Vagina (tissue), 2 donors: ENCODE measurements around the gene DTHD1. TPM values are rescaled to one million over a fixed set of nuclear protein-coding genes. Genes with fewer than 3 reads are reported as not detected.

Experiments
- DNase-seq, 2 donors: peaks; one replicate each; pipeline ENCODE4 v3.0.0-alpha.2; 2017; ENCODE audit errors: extremely low spot score in 2 of 2
- H3K27ac ChIP-seq: fragments of 200-600 bp; sonication (generic); one replicate; pipeline ENCODE4 v1.5.1; 2019
- H3K27me3 ChIP-seq: fragments of 200-600 bp; sonication (generic); one replicate; pipeline ENCODE4 v1.5.1; 2019
- H3K36me3 ChIP-seq, 2 donors: fragments of 200-600 bp; sonication (generic); one replicate each; pipeline ENCODE4 v1.5.1; 2017 to 2019
- H3K4me1 ChIP-seq: fragments of 200-600 bp; sonication (generic); one replicate; pipeline ENCODE4 v1.5.1; 2019
- H3K4me3 ChIP-seq, 2 donors: fragments of 200-600 bp; sonication (generic); 1 replicate in 1 of 2; 2 replicates in 1 of 2; pipeline ENCODE4 v1.5.1; 2016 to 2019
- H3K9me3 ChIP-seq: fragments of 200-600 bp; sonication (generic); one replicate; pipeline ENCODE4 v1.5.1; 2019
- CTCF ChIP-seq, 3 experiments: fragments of 450-650 bp in 2 of 3; fragments of 200-600 bp in 1 of 3; sonication (generic) in 1 of 3; IDR thresholded peaks; one replicate each; pipeline ENCODE4 v1.5.1; 2017 to 2019; ENCODE audit warnings: antibody characterized with exemption in 3 of 3, mild to moderate bottlenecking in 2 of 3, moderate library complexity in 2 of 3
- POLR2A ChIP-seq, 2 donors: fragments of 450-650 bp; IDR thresholded peaks; one replicate each; pipeline ENCODE4 v1.6.1; 2017; ENCODE audit warnings: antibody characterized with exemption in 2 of 2, mild to moderate bottlenecking in 2 of 2, moderate library complexity in 2 of 2
- POLR2AphosphoS5 ChIP-seq, 2 donors: sonication (generic); formaldehyde crosslinking; IDR thresholded peaks; one replicate each; pipeline ENCODE4 v1.9.0; 2017; ENCODE audit warnings: antibody characterized with exemption in 2 of 2, mild to moderate bottlenecking in 2 of 2, low read depth in 1 of 2; ENCODE audit not compliant: insufficient read depth in 1 of 2
- intact Hi-C: fragments of 100-400 bp; cut with DNase I; formaldehyde crosslinking; loops from one replicate; pipeline ENCODE4 v1.15.1; 2023
- total RNA-seq: library from RNA; depleted of rRNA; stranded (reverse); fragments of >200 nt; gene quantifications from one replicate; pipeline ENCODE4 v1.2.3, GENCODE V29; 2016

The DTHD1 gene
- total RNA-seq, 1 donor from 2014 or later = 0.49 TPM

DNA sequence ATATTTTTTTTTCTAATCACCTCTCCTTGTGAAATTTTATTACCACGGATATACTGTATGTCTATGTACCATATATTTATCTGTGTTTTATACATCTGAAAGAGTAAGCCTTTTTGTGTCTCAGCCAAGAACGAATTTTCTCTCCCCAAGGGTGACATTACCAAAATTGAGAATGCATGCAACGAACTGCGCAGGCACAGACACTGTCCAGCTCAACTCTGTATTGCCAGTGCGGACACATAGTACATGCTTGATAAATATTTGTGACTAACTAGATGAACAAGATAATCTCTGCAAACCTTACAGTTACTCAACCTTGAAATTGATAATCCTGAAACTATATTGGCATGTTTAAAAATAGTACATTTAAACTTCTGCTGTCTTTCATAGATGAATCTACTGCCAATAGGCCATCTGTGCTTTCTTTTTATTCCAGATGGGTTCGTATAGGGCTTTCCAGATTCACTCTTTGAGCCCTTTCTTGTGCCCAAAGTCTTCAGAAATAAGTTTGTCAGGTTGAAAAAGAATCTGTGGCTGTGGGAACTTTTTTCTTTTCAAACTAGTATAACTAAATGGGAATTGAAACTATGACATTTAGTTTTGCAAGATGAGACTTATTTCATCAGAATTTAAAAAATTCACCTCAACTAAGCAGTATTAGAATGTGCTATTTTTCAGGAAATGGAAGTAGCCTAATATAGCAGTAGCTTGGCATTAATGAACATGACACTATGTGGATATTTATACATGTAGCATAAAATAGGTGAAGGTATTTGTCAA lies 38.9 kb downstream of the DTHD1 start:
- Histone ChIP-seq H3K4me3 (no peak overlapping the region), H3K9me3 (no peaks in the 10 kb centered on the region), H3K36me3 (no peaks in the 10 kb centered on the region), H3K4me1 (no peaks in the 10 kb centered on the region), H3K27ac (no peak overlapping the region), H3K27me3 (no peaks in the 10 kb centered on the region)
- no peak for DNase-seq
- intact Hi-C loops = no loop called here
- TF ChIP-seq POLR2A (IDR thresholded peaks at IDR 0.05) (no peak), CTCF (IDR thresholded peaks at IDR 0.05) (no peak), POLR2AphosphoS5 (IDR thresholded peaks at IDR 0.05; ENCODE audit: insufficient read depth in 1 of 2, low read depth in 1 of 2) (no peak)

GRCh38 chr4:36321176-36321575 lies 39.8 kb downstream of the DTHD1 start:
- no peaks in the 10 kb centered on the region for H3K9me3 ChIP-seq
- intact Hi-C loops = no loop called here
- no peak overlapping the region for H3K27ac ChIP-seq
- no peaks in the 10 kb centered on the region for H3K27me3 ChIP-seq
- H3K4me3 ChIP-seq = no peak overlapping the region
- H3K4me1 ChIP-seq = no peaks in the 10 kb centered on the region
- no peaks in the 10 kb centered on the region for H3K36me3 ChIP-seq
- no peak for DNase-seq
- TF ChIP-seq POLR2AphosphoS5 (IDR thresholded peaks at IDR 0.05; ENCODE audit: insufficient read depth in 1 of 2, low read depth in 1 of 2) = no peak
- no peak for TF ChIP-seq POLR2A (IDR thresholded peaks at IDR 0.05)
- no peak for TF ChIP-seq CTCF (IDR thresholded peaks at IDR 0.05)

DNA sequence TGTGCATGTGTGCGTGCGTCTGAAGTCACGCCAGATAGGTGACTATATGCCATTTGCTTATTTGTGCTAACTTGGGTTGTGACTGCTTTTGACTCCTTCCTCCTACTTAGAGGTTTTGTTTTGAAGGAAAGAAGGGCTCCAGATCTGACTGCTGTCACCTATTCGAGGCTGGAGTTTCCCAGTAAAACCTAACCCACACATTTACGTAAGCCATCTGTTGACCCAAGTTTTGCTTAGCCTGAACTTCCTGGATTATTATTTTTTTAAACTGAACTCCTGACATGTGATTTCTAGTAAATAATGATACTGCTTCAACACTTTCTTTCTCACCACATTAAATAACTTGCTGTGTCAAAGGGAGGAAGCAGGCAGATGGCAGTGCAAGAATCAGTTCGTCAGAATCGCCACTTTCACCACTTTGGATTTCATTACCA lies 41.5 kb downstream of the DTHD1 start:
- intact Hi-C loops = no loop called here
- TF ChIP-seq CTCF (IDR thresholded peaks at IDR 0.05) (no peak), POLR2AphosphoS5 (IDR thresholded peaks at IDR 0.05; ENCODE audit: insufficient read depth in 1 of 2, low read depth in 1 of 2) (no peak), POLR2A (IDR thresholded peaks at IDR 0.05) (no peak)
- no peaks in the 10 kb centered on the region for H3K36me3 ChIP-seq

DNA sequence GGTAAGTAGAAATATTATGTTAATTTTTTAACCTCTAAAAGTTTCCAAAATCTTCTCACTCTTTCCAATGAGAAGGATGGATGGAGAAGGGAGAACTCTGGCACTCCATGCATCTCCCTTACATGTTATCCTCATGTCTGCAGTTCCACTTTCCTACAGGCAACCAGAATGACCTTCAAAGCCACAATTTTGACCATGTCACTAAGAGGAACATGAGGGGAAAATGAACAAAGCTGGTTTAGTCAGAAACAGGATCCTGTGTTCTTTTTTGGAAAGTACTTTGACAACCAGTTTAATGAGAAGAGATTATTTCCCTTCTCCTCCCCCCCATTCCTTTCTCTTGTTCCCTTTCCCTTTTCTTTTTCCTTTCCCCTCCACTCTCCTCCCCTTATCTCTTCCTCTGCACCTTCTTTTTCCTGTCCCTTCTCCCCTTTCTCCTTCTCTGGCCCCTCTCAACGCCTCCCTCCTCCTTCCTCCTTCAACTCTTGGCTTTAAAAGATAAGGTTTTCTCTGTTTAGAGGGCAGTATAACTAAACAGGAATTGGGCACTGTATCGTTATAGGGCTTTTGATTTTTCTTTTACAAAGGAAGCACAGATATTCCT lies 42.5 kb downstream of the DTHD1 start:
- Histone ChIP-seq H3K9me3 (no peaks in the 10 kb centered on the region), H3K27me3 (no peaks in the 10 kb centered on the region), H3K27ac (no peak overlapping the region), H3K36me3 (no peaks in the 10 kb centered on the region), H3K4me1 (no peaks in the 10 kb centered on the region), H3K4me3 (no peak overlapping the region)
- intact Hi-C loops = no loop called here
- TF ChIP-seq POLR2AphosphoS5 (IDR thresholded peaks at IDR 0.05; ENCODE audit: insufficient read depth in 1 of 2, low read depth in 1 of 2) = no peak
- no peak for TF ChIP-seq POLR2A (IDR thresholded peaks at IDR 0.05)
- TF ChIP-seq CTCF (IDR thresholded peaks at IDR 0.05) = no peak
- no peak for DNase-seq

More for the DNA sequence above, 41.5 kb downstream of the DTHD1 start:
- Histone ChIP-seq H3K4me1 (no peaks in the 10 kb centered on the region), H3K4me3 (no peak overlapping the region), H3K9me3 (no peaks in the 10 kb centered on the region), H3K27me3 (no peaks in the 10 kb centered on the region), H3K27ac (no peak overlapping the region)
- no peak for DNase-seq

DNA sequence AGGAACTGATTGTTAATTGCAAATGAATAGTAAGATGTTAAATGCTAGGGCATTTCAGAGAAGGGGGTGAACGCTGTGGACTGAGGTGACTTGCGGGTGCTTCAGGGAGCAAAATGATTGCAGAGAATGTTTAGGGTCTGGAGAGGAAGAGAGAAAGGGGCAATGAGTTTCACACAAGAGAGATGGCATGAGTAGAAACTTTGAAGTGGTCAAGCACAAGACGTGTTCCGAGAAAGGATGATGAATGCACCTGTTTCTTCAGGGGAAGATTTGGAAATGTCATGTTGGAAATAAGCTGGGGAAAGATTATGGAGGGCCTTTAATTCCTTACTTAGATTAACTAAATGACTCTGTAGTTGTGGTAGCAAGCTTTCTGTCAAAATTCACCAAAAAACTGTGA lies 43.4 kb downstream of the DTHD1 start:
- H3K4me1 ChIP-seq = no peaks in the 10 kb centered on the region
- intact Hi-C loops = no loop called here
- H3K36me3 ChIP-seq = no peaks in the 10 kb centered on the region
- H3K9me3 ChIP-seq = no peaks in the 10 kb centered on the region
- H3K4me3 ChIP-seq = no peak overlapping the region
- TF ChIP-seq POLR2AphosphoS5 (IDR thresholded peaks at IDR 0.05; ENCODE audit: insufficient read depth in 1 of 2, low read depth in 1 of 2) = no peak
- TF ChIP-seq POLR2A (IDR thresholded peaks at IDR 0.05) = no peak
- no peak for TF ChIP-seq CTCF (IDR thresholded peaks at IDR 0.05)
- H3K27me3 ChIP-seq = no peaks in the 10 kb centered on the region
- H3K27ac ChIP-seq = no peak overlapping the region
- DNase-seq = no peak
